Erythroblast (primary cell): Measurements from ENCODE around the gene GALR1.

ENCODE experiments used
- GATA1 ChIP-seq: IDR thresholded peaks from 2 replicates; pipeline ENCODE4 v1.6.1; 2011; ENCODE audit warnings: low read depth, mild to moderate bottlenecking, control low read depth, low read length, moderate library complexity
- POLR2A ChIP-seq: IDR thresholded peaks from 2 replicates; pipeline ENCODE4 v1.6.1; 2011; ENCODE audit warnings: mild to moderate bottlenecking, low read length

- TF ChIP-seq POLR2A, result no peak
- no peak for TF ChIP-seq GATA1
Observed at GRCh38 chr18:77316008-77316407, 66.4 kb downstream of the GALR1 start.
